ENCODE results near the gene CDH3. TPM values are rescaled to one million over a fixed set of nuclear protein-coding genes. Genes with fewer than 3 reads are reported as not detected.

Gene CDH3
- total RNA-seq, 2 donors from 2014 or later: 0.66 to 4.7 TPM

DNA sequence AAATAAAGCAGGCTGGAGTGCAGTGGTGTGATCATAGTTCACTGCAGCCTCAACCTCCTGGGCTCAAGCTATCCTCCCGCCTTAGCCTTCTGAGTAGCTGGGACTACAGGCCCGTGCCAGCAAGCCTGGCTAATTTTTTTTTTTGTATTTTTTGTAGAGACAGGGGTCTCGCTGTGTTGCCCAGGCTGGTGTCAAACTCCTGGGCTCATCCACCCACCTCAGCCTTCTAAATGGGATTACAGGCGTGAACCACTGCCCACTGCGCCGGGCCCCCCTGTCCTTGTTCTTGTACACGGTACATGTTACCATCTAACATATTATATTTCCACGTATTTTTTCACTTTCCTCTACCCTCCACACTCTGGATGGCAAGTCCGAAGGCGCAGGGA is 3.1 kb upstream of the CDH3 start:
- Histone ChIP-seq H3K27me3 (peaks cover 0 to 21% of the 10 kb centered on the region in 2 donors), H3K27ac (no peak overlapping the region)
- TF ChIP-seq POLR2A (IDR thresholded peaks at IDR 0.05): no peak
- TF ChIP-seq, protein P1, sequence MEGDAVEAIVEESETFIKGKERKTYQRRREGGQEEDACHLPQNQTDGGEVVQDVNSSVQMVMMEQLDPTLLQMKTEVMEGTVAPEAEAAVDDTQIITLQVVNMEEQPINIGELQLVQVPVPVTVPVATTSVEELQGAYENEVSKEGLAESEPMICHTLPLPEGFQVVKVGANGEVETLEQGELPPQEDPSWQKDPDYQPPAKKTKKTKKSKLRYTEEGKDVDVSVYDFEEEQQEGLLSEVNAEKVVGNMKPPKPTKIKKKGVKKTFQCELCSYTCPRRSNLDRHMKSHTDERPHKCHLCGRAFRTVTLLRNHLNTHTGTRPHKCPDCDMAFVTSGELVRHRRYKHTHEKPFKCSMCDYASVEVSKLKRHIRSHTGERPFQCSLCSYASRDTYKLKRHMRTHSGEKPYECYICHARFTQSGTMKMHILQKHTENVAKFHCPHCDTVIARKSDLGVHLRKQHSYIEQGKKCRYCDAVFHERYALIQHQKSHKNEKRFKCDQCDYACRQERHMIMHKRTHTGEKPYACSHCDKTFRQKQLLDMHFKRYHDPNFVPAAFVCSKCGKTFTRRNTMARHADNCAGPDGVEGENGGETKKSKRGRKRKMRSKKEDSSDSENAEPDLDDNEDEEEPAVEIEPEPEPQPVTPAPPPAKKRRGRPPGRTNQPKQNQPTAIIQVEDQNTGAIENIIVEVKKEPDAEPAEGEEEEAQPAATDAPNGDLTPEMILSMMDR (IDR thresholded peaks at IDR 0.05): no peak

DNA sequence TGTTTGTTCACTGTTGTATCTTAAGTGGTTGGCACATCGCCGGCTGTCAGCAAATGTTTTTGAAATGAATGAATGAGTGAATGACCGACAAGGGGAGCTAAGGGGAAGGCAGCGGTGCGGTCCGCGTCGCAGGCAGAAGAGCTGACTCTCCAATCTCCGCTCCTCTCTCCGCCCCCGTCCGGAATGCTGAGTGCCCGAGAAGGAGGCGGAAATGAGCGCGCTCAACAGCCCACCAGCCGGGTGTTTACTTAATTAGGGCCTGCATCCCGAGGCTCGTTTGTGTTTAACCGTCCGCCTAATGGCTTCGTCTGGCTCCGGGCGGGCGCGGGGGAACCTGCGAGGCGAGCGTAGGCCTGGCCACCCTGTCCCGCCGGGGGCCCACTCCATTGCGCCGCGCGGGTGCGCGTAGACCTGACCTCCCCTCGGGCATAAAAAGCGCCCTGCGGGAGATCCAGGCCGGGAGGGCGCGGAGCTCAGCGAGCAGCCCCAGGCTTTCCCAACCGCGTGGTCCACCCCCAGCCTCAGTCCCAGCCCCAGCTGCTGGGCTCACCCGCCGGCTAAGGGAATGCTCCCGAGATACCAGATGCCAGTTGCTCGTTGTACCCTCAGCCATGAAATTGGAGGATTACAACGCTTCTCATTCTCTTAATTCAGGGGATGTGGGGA is 2.5 kb upstream of the CDH3 start:
- DNase-seq (peak in 1 of 4 donors; percentile 10), ATAC-seq (no peak)
- H3K4me1 ChIP-seq: peaks cover 27% of the 10 kb centered on the region
- H3K27me3 ChIP-seq: peaks cover 0 to 21% of the 10 kb centered on the region in 2 donors
- no peak overlapping the region for H3K4me3 ChIP-seq
- no peak for TF ChIP-seq POLR2A (IDR thresholded peaks at IDR 0.05)
- TF ChIP-seq, protein P1 (IDR thresholded peaks at IDR 0.05): no peak
- no peaks in the 10 kb centered on the region for H3K36me3 ChIP-seq (replicated peaks in 1 of 2; ENCODE audit: insufficient read depth in 1 of 2, low read depth in 2 of 2)
- H3K27ac ChIP-seq: no peak overlapping the region
- intact Hi-C loops (cut with DNase I): no loop called here
- no peaks in the 10 kb centered on the region for H3K9me3 ChIP-seq
- WGBS, 2 donors: 6 to 10% methylated on average over 14 to 51 of the region's 51 CpGs

More for the DNA sequence above, 3.1 kb upstream of the CDH3 start:
- Histone ChIP-seq H3K36me3 (replicated peaks in 1 of 2; ENCODE audit: insufficient read depth in 1 of 2, low read depth in 2 of 2) (no peaks in the 10 kb centered on the region), H3K4me3 (no peak overlapping the region), H3K9me3 (no peaks in the 10 kb centered on the region), H3K4me1 (peaks cover 29% of the 10 kb centered on the region)
- no peak for ATAC-seq
- DNase-seq: no peak
- intact Hi-C loops (cut with DNase I): no loop called here
- 55 to 63% methylated on average over 9 to 10 of the region's 10 CpGs for WGBS, 2 donors

DNA sequence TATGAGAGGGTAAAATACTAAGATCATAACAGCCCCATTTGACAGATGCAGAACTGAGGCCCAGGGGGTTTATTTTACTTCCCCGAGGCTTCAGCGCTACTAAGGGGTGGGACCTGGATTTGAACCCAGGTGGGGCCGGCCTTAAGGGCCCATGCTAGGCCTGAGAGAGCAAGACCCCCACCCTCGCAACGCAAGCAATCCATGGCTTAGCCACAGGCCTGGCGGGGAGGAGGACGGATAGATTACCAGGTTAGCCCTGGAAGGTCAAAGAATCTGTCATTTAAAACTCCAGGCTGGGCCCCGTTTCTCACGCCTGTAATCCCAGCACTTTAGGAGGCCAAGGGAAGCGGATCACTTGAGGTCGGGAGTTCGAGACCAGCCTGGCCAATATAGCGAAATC is 1.9 kb upstream of the CDH3 start:
- ATAC-seq (no peak), DNase-seq (no peak)
- intact Hi-C loops (cut with DNase I): no loop called here
- Histone ChIP-seq H3K4me1 (peaks cover 27% of the 10 kb centered on the region), H3K27me3 (peaks cover 0 to 21% of the 10 kb centered on the region in 2 donors), H3K9me3 (no peaks in the 10 kb centered on the region), H3K4me3 (no peak overlapping the region), H3K36me3 (replicated peaks in 1 of 2; ENCODE audit: insufficient read depth in 1 of 2, low read depth in 2 of 2) (no peaks in the 10 kb centered on the region), H3K27ac (no peak overlapping the region)
- TF ChIP-seq, protein P1 (IDR thresholded peaks at IDR 0.05): no peak
- TF ChIP-seq POLR2A (IDR thresholded peaks at IDR 0.05): no peak
- WGBS, 2 donors: 74 to 83% methylated on average over 13 of the region's 13 CpGs

DNA sequence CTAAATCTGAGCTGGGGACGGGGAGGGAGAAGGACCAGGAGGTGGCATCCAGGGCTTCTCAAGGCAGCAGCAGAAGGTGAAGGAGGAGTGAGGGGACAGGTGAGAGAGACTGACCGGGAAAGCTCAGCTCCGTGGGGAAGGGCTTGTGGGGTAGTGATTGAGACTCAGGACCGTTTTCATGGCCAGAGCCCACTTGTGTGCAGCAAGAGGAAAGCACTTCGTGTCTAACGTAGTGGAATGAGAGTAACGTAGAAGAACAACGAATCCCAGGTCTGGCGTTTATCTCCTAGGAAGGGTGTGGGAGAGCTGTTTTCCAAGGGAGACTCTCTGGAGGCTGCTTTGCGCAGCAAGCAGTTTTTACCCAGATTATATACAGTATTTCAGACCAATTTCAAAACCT is 1.3 kb upstream of the CDH3 start:
- DNase-seq (no peak), ATAC-seq (no peak)
- Histone ChIP-seq H3K9me3 (no peaks in the 10 kb centered on the region), H3K27ac (no peak overlapping the region), H3K4me1 (peaks cover 27% of the 10 kb centered on the region), H3K36me3 (replicated peaks in 1 of 2; ENCODE audit: insufficient read depth in 1 of 2, low read depth in 2 of 2) (no peaks in the 10 kb centered on the region), H3K27me3 (peaks cover 0 to 21% of the 10 kb centered on the region in 2 donors), H3K4me3 (no peak overlapping the region)
- intact Hi-C loops (cut with DNase I): no loop called here
- 41 to 46% methylated on average over 10 of the region's 10 CpGs for WGBS, 2 donors
- no peak for TF ChIP-seq POLR2A (IDR thresholded peaks at IDR 0.05)
- TF ChIP-seq, protein P1 (IDR thresholded peaks at IDR 0.05): no peak

DNA sequence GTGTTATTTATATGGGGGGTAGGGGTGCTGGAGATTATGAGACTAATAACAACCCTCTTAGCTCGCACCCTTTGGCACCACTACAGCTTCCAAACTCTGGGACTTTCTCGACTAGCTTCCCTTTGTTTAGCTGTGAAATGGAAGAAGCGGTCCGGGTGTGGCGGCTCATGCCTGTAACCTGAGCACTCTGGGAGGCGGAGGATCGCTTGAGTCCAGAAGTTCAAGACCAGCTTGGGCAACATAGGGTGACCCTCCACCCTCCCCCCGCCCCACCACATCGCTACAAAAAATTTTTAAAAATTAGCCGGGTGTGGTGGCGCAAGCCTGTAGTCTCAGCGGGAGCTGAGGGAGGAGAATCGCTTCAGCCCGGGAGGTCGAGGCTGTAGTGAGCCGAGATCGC is 814 bp upstream of the CDH3 start:
- Histone ChIP-seq H3K27ac (no peak overlapping the region), H3K4me1 (peaks cover 27% of the 10 kb centered on the region), H3K4me3 (no peak overlapping the region), H3K27me3 (peaks cover 0 to 21% of the 10 kb centered on the region in 2 donors), H3K9me3 (no peaks in the 10 kb centered on the region), H3K36me3 (replicated peaks in 1 of 2; ENCODE audit: insufficient read depth in 1 of 2, low read depth in 2 of 2) (no peaks in the 10 kb centered on the region)
- intact Hi-C loops (cut with DNase I): no loop called here
- TF ChIP-seq, protein P1 (IDR thresholded peaks at IDR 0.05): no peak
- no peak for TF ChIP-seq POLR2A (IDR thresholded peaks at IDR 0.05)
- 19 to 25% methylated on average over 13 to 17 of the region's 17 CpGs for WGBS, 2 donors
- ATAC-seq: no peak
- no peak for DNase-seq

All from body of pancreas (tissue), 4 donors.